Adrenal gland (tissue), 12 donors: Measurements from ENCODE around the gene TMCC1. TPM values are rescaled to one million over a fixed set of nuclear protein-coding genes. Genes with fewer than 3 reads are reported as not detected.

Experiments
- DNase-seq, 7 donors: peaks; one replicate each; pipeline ENCODE4 v3.0.0-alpha.2; 2019 to 2020
- H3K27ac ChIP-seq, 5 donors: fragments of 200-600 bp; sonication (generic) in 4 of 5; 1 replicate in 3 of 5; 2 replicates in 2 of 5; pipeline versions ENCODE4 v1.5.1 to v1.8.0; 2016 to 2020; ENCODE audit warnings: mild to moderate bottlenecking in 1 of 5
- H3K27me3 ChIP-seq: fragments of 200-600 bp; 2 replicates; pipeline ENCODE4 v1.8.0; 2021
- H3K36me3 ChIP-seq, 2 donors: fragments of 200-600 bp; replicated peaks in 1 of 2; 1 replicate in 1 of 2; 2 replicates in 1 of 2; pipeline versions ENCODE4 v1.5.1 to v1.8.0; 2018 to 2022
- H3K4me1 ChIP-seq, 2 donors: fragments of 200-600 bp; replicated peaks in 1 of 2; 1 replicate in 1 of 2; 2 replicates in 1 of 2; pipeline versions ENCODE4 v1.5.1 to v1.8.0; 2018 to 2021
- H3K4me3 ChIP-seq, 4 donors: fragments of 200-600 bp; sonication (generic) in 3 of 4; one replicate each; pipeline ENCODE4 v1.5.1; 2016 to 2018
- H3K9me3 ChIP-seq, 3 donors: fragments of 200-600 bp; sonication (generic) in 1 of 3; replicated peaks in 1 of 3; 1 replicate in 2 of 3; 2 replicates in 1 of 3; pipeline versions ENCODE4 v1.5.1 to v1.8.0; 2016 to 2021
- CTCF ChIP-seq, 6 experiments: fragments of 450-650 bp in 4 of 6; fragments of 200-600 bp in 2 of 6; sonication (generic) in 1 of 6; IDR thresholded peaks; 1 replicate in 5 of 6; 2 replicates in 1 of 6; pipeline versions ENCODE4 v1.5.1 to v1.8.0; 2016 to 2021; ENCODE audit warnings: antibody characterized with exemption in 6 of 6, mild to moderate bottlenecking in 2 of 6, moderate library complexity in 1 of 6
- POLR2A ChIP-seq, 2 donors: fragments of 450-650 bp; IDR thresholded peaks; one replicate each; pipeline ENCODE4 v1.6.1; 2017; ENCODE audit warnings: antibody characterized with exemption in 2 of 2, mild to moderate bottlenecking in 2 of 2, moderate library complexity in 1 of 2
- WGBS, 4 donors: extraction: QIAGEN DNeasy Blood & Tissue Kit in 2 of 4; methylation state at CpG; one replicate each; pipeline versions ENCODE4 v1.1.5 to v1.1.7; 2013 to 2017; 5-methylcytosine and 5-hydroxymethylcytosine counted together
- intact Hi-C, 2 donors: fragments of 100-400 bp; cut with DNase I; formaldehyde crosslinking; loops; one replicate each; pipeline versions ENCODE4 v1.14.1 to v1.15.0; 2022 to 2023
- polyA plus RNA-seq, 3 donors: library from polyadenylated mRNA; stranded (reverse); fragments of 200-250 nt in 2 of 3; fragments of 350-450 nt in 1 of 3; fragmentation: Illumina TruSeq in 1 of 3; extraction: RNeasy Lipid Tissue Mini Kit (QIAGEN cat#74804) in 1 of 3; gene quantifications; one replicate each; pipeline ENCODE4 v1.2.3, GENCODE V29; 2013 to 2014
- total RNA-seq, 9 donors: library from RNA; depleted of rRNA in 4 of 9; stranded (reverse); fragments of >200 nt in 4 of 9; fragments of 120-200 nt in 1 of 9; fragmentation: NEBNext Ultra II Directional in 1 of 9; extraction: Animal tissue kit (Norgen Biotek cat#: 25700) in 1 of 9; gene quantifications; one replicate each; pipeline versions ENCODE4 v1.1.0 to v1.2.4, GENCODE V29; 2013 to 2023
- donor health status: healthy with polysubstance abuse.
- donor health status: Bipolar disorder and iron deficiency.
- donor health status: DM: yes; HTN: yes; CAD: no.
- donor health status: DM: no; HTN: no; CAD: no.
- donor health status: DM: no; HTN: no; CAD: no.
- donor health status: DM: yes; HTN: yes; CAD: no.

The TMCC1 gene
- total and polyA plus RNA-seq, 12 donors = 6.3 to 141 (median 22.9) TPM

GRCh38 chr3:129672412-129672811 is 221.1 kb downstream of the TMCC1 start:
- Histone ChIP-seq H3K9me3 (no peaks in the 10 kb centered on the region), H3K4me1 (peaks cover 0 to 13% of the 10 kb centered on the region in 2 donors), H3K27me3 (no peaks in the 10 kb centered on the region), H3K4me3 (no peak overlapping the region), H3K36me3 (peaks cover 0 to 19% of the 10 kb centered on the region in 2 donors), H3K27ac (no peak overlapping the region)
- DNase-seq = no peak
- intact Hi-C loops = no loop called here
- WGBS, 4 donors = 83 to 100% (median 94%) methylated on average over 1 of the region's 1 CpG
- TF ChIP-seq POLR2A (IDR thresholded peaks at IDR 0.05) (no peak), CTCF (IDR thresholded peaks at IDR 0.05) (no peak)

- Histone ChIP-seq H3K4me3 (no peak overlapping the region), H3K4me1 (peaks cover 13 to 32% of the 10 kb centered on the region in 2 donors), H3K36me3 (peaks cover 0 to 12% of the 10 kb centered on the region in 2 donors), H3K27me3 (no peaks in the 10 kb centered on the region), H3K9me3 (no peaks in the 10 kb centered on the region), H3K27ac (peak overlapping the region in 1 of 5 donors; percentile 52)
- TF ChIP-seq POLR2A (IDR thresholded peaks at IDR 0.05) (no peak), CTCF (IDR thresholded peaks at IDR 0.05) (no peak)
- intact Hi-C loops = no loop called here
- WGBS, 4 donors = 97% methylated on average over 3 of the region's 3 CpGs
- DNase-seq = no peak
Measured at GRCh38 chr3:129665024-129665768, 228.3 kb downstream of the TMCC1 start.

- 59 to 68% (median 66%) methylated on average over 6 of the region's 6 CpGs for whole genome bisulfite sequencing, 4 donors
- no peak overlapping the region for H3K4me3 ChIP-seq
- intact Hi-C loops = no loop called here
- no peaks in the 10 kb centered on the region for H3K27me3 ChIP-seq
- DNase-seq = no peak
- peaks cover 0 to 5% of the 10 kb centered on the region in 2 donors for H3K36me3 ChIP-seq
- H3K27ac ChIP-seq = peak overlapping the region in 2 of 5 donors; percentile 5 to 52
- TF ChIP-seq POLR2A (IDR thresholded peaks at IDR 0.05) (no peak), CTCF (IDR thresholded peaks at IDR 0.05) (no peak)
- no peaks in the 10 kb centered on the region for H3K9me3 ChIP-seq
- H3K4me1 ChIP-seq = peaks cover 13 to 32% of the 10 kb centered on the region in 2 donors
Measured at GRCh38 chr3:129663930-129664646, 229.4 kb downstream of the TMCC1 start.

GRCh38 chr3:129663045-129663446 is 230.5 kb downstream of the TMCC1 start:
- TF ChIP-seq POLR2A (IDR thresholded peaks at IDR 0.05) (no peak), CTCF (IDR thresholded peaks at IDR 0.05) (no peak)
- Histone ChIP-seq H3K4me3 (no peak overlapping the region), H3K4me1 (peaks cover 16 to 40% of the 10 kb centered on the region in 2 donors), H3K36me3 (no peaks in the 10 kb centered on the region), H3K9me3 (no peaks in the 10 kb centered on the region), H3K27me3 (no peaks in the 10 kb centered on the region), H3K27ac (peak overlapping the region in 1 of 5 donors; percentile 52)
- intact Hi-C loops = no loop called here
- no peak for DNase-seq
- 50 to 89% (median 79%) methylated on average over 1 of the region's 1 CpG for WGBS, 4 donors
